A673 (cell line): ENCODE data around the gene GRID1. TPM values are rescaled to one million over a fixed set of nuclear protein-coding genes. Genes with fewer than 3 reads are reported as not detected.

Experiments
- BruUV-seq: library from RNA; stranded (reverse); fragments of 400-500 nt; replicated peaks from 2 replicates; lab custom pipeline; 2021; lab: Mats Ljungman, UMichigan
- CTCF ChIA-PET: fragments of 300-600 bp; sonication (Branson Sonifier 250); formaldehyde crosslinking; loops from one replicate; lab custom pipeline; 2022; ENCODE audit warnings: antibody characterized with exemption; lab: Charles Lee
- POLR2A ChIA-PET: fragments of 300-600 bp; sonication (Branson Sonifier 250); formaldehyde crosslinking; loops from one replicate; lab custom pipeline; 2022; ENCODE audit warnings: antibody characterized with exemption; ENCODE audit not compliant: low non-redundant PET; lab: Charles Lee
- DNase-seq: peaks from one replicate; pipeline ENCODE4 v3.0.0-alpha.2; 2015; ENCODE audit warnings: low spot score
- H3K27ac ChIP-seq: fragments of 200-600 bp; sonication (generic); 2 replicates; pipeline ENCODE4 v1.5.1; 2016; ENCODE audit warnings: mixed run types, low read depth, mild to moderate bottlenecking, mixed read lengths, antibody characterized with exemption, low read length; ENCODE audit not compliant: poor library complexity, severe bottlenecking
- H3K27me3 ChIP-seq: fragments of 200-600 bp; sonication (generic); replicated peaks from 2 replicates; pipeline ENCODE4 v1.6.1; 2017; ENCODE audit warnings: mixed run types, low read depth, mild to moderate bottlenecking, mixed read lengths, antibody characterized with exemption, low read length; ENCODE audit not compliant: insufficient read depth, poor library complexity
- H3K36me3 ChIP-seq: fragments of 200-600 bp; sonication (generic); 2 replicates; pipeline ENCODE4 v1.6.1; 2016; ENCODE audit warnings: mixed run types, mild to moderate bottlenecking, mixed read lengths, antibody characterized with exemption, low read length; ENCODE audit not compliant: insufficient read depth, poor library complexity, severe bottlenecking
- H3K4me1 ChIP-seq: fragments of 200-600 bp; sonication (generic); 2 replicates; pipeline ENCODE4 v1.6.1; 2017; ENCODE audit warnings: mixed run types, mild to moderate bottlenecking, mixed read lengths, antibody characterized with exemption, low read length; ENCODE audit not compliant: insufficient read depth, poor library complexity, severe bottlenecking
- H3K4me3 ChIP-seq: fragments of 200-600 bp; sonication (generic); 2 replicates; pipeline ENCODE4 v1.5.1; 2016; ENCODE audit warnings: low read depth, mixed run types, mild to moderate bottlenecking, mixed read lengths, low read length; ENCODE audit not compliant: poor library complexity, severe bottlenecking
- H3K9me3 ChIP-seq: fragments of 200-600 bp; sonication (generic); 2 replicates; pipeline ENCODE4 v1.6.1; 2016; ENCODE audit warnings: mixed run types, low read depth, mild to moderate bottlenecking, mixed read lengths, antibody characterized with exemption, low read length; ENCODE audit not compliant: poor library complexity, severe bottlenecking
- EZH2 ChIP-seq: fragments of 200-600 bp; sonication (generic); IDR thresholded peaks from 2 replicates; pipeline ENCODE4 v1.6.1; 2017; ENCODE audit warnings: borderline replicate concordance, low read depth, mild to moderate bottlenecking, mixed read lengths, antibody characterized with exemption, low read length; ENCODE audit not compliant: poor library complexity, severe bottlenecking
- intact Hi-C: fragments of 100-400 bp; cut with micrococcal nuclease; formaldehyde crosslinking; loops from one replicate; pipeline ENCODE4 v1.10.0; 2022; ENCODE audit not compliant: unreplicated experiment
- total RNA-seq: library from RNA; stranded (reverse); gene quantifications from 2 replicates; pipeline ENCODE4 v1.2.3, GENCODE V29; 2021
- TF ChIP-seq, protein P1 (sequence below): fragments of 300-800, 200-600 bp; sonication (generic); conservative IDR thresholded peaks from 2 replicates; pipeline ENCODE4 v1.5.1; 2017; ENCODE audit warnings: low read depth, mild to moderate bottlenecking, antibody characterized with exemption, low read length, moderate library complexity, mixed read lengths

The GRID1 gene
- total RNA-seq, 1 experiment from 2014 or later, result not detected

DNA sequence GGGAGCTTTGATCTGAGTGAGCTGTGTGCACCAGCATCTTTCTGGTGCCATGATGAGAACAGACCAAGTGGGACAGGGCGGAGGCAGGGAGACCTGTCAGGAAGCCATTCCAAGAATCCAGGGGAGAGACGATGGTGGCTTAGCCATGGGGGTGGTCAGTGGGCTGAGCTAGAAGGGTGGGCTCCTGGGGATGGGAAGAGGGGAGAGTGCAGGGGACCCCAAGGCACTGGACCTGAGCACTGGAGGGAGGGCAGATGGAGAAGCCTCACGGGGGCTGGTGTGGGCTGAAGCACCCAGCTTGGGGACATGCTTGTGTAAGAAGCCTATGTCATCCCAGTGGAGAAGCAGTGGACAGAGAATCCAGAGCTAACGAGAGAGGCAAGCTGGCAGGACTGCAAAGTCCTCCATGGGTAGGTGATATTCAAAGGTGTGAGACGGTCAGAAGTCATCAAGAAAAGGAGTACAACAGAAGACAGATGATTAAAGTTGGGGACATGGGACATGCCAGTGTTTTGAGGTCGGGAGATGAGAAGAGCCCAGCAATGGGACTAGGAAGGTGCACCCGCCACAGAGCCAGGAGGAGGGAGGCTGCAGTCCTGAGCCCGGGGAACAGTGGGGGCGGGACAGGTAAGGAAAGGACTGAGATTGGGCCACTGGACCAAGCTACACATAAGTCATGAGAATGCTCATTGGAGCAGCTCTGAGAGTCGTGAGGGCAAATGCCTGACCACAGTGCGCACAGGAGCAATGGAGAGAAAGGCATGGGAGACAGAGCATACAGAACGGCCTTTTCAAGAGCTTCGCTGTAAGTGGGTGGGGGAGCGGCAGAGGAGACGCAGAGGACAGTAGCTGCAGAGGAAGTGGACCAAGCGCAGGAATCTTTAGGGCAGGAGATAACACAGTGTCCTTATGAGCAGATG lies 72.0 kb downstream of the GRID1 start:
- ChIA-PET CTCF (no interaction called here), POLR2A (no interaction called here)
- intact Hi-C loops, result no loop called here
- Histone ChIP-seq H3K4me1 (no peaks in the 10 kb centered on the region), H3K27ac (no peak overlapping the region), H3K4me3 (no peak overlapping the region), H3K36me3 (no peaks in the 10 kb centered on the region), H3K9me3 (no peaks in the 10 kb centered on the region), H3K27me3 (peaks cover 13% of the 10 kb centered on the region)
- no TSS peak for BruUV-seq
- TF ChIP-seq, protein P1, sequence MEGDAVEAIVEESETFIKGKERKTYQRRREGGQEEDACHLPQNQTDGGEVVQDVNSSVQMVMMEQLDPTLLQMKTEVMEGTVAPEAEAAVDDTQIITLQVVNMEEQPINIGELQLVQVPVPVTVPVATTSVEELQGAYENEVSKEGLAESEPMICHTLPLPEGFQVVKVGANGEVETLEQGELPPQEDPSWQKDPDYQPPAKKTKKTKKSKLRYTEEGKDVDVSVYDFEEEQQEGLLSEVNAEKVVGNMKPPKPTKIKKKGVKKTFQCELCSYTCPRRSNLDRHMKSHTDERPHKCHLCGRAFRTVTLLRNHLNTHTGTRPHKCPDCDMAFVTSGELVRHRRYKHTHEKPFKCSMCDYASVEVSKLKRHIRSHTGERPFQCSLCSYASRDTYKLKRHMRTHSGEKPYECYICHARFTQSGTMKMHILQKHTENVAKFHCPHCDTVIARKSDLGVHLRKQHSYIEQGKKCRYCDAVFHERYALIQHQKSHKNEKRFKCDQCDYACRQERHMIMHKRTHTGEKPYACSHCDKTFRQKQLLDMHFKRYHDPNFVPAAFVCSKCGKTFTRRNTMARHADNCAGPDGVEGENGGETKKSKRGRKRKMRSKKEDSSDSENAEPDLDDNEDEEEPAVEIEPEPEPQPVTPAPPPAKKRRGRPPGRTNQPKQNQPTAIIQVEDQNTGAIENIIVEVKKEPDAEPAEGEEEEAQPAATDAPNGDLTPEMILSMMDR, result no peak
- no peak for TF ChIP-seq EZH2
- no peak for DNase-seq

DNA sequence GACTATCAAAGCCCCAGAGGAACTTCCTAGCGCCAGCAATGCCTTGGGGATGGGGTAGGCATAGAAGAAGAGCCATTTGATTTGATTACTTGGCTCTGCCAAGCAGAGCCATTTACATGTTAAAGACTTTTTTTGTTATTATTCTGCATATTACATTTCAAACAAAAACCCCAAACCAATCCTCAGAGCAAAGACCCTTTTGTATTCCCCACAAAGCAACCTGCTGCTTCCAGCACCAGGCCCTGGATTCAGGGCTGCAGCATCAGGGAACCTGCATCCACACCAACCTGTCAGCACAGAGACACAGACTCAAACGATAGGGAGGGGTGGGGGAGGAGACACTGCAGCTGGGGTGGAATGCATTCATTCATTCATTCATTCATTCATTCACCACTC lies 73.2 kb downstream of the GRID1 start:
- no peak for DNase-seq
- BruUV-seq, result no TSS peak

DNA sequence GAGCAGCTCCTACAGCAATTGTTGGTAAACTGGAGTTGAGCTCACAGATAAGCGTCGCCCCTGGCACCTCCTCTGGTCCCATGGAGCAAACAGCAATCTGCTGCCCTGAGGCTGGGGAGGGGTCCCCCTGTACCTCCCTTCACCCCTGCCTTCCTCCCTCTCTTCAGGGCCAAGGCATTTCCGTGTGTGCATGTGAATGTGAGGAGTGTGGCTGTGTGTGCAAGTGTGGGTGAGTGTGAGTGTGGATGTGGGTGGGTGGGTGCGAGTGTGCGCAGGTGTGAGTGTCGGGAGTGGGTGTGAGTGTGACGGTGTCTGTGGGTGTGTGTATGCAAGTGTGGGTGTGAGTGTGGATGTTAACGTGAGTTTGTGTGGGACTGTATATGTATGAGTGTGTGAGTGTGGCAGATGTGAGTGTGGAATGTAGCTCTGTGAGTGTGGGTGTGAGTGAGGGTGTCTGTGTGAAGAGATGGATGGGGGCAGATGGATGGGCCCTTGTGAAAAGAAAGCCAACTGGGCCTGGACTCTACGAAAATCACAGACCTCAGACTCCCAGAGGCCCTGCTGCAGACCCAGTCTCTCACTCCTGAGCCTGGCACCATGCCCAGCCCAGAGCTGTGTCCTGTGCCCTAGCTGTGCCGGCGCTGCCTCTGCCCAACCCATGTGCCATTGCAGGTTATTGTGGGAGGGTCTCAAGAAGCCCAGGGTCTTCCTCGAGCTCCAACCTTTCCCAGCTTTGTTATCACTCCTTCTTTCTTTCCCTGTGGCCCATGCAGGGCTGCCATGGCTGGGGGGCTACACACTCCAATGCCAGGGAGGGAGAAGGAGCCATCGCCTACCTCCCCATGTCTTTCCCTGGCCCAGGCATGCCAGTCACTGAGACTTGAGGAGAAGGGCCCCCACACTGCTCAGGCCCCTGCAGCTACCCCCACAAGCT lies 73.9 kb downstream of the GRID1 start:
- intact Hi-C loops, result no loop called here
- H3K4me3 ChIP-seq, result no peak overlapping the region
- DNase-seq, result no peak
- no peak for TF ChIP-seq EZH2
- TF ChIP-seq, protein P1, result no peak
- H3K27ac ChIP-seq, result no peak overlapping the region
- BruUV-seq, result no TSS peak
- CTCF ChIA-PET, result no interaction called here
- POLR2A ChIA-PET, result no interaction called here
- no peaks in the 10 kb centered on the region for H3K9me3 ChIP-seq
- H3K4me1 ChIP-seq, result no peaks in the 10 kb centered on the region
- H3K27me3 ChIP-seq, result peaks cover 10% of the 10 kb centered on the region
- no peaks in the 10 kb centered on the region for H3K36me3 ChIP-seq

More for the DNA sequence above, 73.2 kb downstream of the GRID1 start:
- Histone ChIP-seq H3K4me3 (no peak overlapping the region), H3K4me1 (no peaks in the 10 kb centered on the region), H3K36me3 (no peaks in the 10 kb centered on the region), H3K27ac (no peak overlapping the region), H3K9me3 (no peaks in the 10 kb centered on the region), H3K27me3 (peaks cover 13% of the 10 kb centered on the region)
- no peak for TF ChIP-seq EZH2
- TF ChIP-seq, protein P1, result no peak
- ChIA-PET POLR2A (no interaction called here), CTCF (no interaction called here)
- intact Hi-C loops, result no loop called here
